ENCODE results near the gene ZGPAT. TPM values are rescaled to one million over a fixed set of nuclear protein-coding genes. Genes with fewer than 3 reads are reported as not detected.

The ZGPAT gene
- total and polyA plus RNA-seq, 7 donors = 18.5 to 44.9 (median 22.5) TPM

DNA sequence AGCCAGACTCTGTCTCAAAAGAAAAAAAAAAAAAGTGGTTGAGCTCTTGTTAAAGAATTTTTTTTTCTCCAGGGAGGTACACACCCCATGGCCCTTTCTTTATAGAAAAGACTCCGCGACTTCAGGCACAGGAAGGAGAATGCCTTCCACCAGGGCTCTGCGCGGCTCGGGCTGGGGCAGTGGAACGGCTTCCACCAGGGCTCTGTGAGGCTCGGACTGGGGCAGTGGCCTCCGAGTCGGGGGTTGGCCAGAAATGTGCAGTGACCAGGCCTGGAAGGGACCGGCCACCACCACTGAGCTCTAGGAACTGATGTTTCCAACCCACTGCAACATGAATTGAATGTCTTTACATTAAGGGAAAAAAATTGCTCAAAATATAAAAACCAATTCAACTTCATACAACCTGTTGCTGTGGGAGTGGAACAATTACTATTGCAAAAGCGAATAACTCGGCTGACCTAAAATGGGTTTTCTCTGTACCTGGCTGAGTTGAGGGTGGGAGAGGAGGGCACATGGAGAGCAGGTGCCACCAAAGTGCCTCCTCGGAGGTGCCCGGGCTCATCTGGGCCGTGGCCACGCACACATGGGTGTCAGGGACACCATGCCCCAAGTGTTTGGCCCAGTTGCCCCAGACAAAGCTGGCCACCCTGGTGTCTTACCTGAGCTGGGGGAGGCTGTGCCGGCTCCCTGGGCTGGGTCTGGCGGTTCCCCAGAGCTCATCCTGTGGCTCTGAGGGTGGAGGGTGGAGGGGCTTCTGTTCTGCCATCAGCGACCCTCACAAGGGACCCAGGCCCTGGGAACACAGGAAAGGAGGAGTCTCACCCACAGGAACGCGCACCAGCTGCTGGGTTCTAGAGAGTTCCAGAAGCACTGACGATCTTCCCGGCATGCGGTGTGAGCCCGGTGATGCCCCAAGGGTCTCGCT lies 61.0 kb downstream of the ZGPAT start:
- no peak for DNase-seq
- intact Hi-C loops (cut with DNase I) = no loop called here
- WGBS, 2 donors = 93% methylated on average over 26 of the region's 26 CpGs
- H3K27ac ChIP-seq = no peak overlapping the region
- TF ChIP-seq POLR2A (IDR thresholded peaks at IDR 0.05) (no peak), EP300 (IDR thresholded peaks at IDR 0.05) (no peak), POLR2AphosphoS5 (IDR thresholded peaks at IDR 0.05) (no peak)
- TF ChIP-seq, protein P1, sequence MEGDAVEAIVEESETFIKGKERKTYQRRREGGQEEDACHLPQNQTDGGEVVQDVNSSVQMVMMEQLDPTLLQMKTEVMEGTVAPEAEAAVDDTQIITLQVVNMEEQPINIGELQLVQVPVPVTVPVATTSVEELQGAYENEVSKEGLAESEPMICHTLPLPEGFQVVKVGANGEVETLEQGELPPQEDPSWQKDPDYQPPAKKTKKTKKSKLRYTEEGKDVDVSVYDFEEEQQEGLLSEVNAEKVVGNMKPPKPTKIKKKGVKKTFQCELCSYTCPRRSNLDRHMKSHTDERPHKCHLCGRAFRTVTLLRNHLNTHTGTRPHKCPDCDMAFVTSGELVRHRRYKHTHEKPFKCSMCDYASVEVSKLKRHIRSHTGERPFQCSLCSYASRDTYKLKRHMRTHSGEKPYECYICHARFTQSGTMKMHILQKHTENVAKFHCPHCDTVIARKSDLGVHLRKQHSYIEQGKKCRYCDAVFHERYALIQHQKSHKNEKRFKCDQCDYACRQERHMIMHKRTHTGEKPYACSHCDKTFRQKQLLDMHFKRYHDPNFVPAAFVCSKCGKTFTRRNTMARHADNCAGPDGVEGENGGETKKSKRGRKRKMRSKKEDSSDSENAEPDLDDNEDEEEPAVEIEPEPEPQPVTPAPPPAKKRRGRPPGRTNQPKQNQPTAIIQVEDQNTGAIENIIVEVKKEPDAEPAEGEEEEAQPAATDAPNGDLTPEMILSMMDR (IDR thresholded peaks at IDR 0.05) = no peak
- H3K4me1 ChIP-seq = no peaks in the 10 kb centered on the region
- peaks cover 0 to 6% (median 0%) of the 10 kb centered on the region in 4 donors for H3K36me3 ChIP-seq
- no peaks in the 10 kb centered on the region for H3K9me3 ChIP-seq
- H3K27me3 ChIP-seq = peaks cover 0 to 18% (median 2%) of the 10 kb centered on the region in 3 donors
- H3K4me3 ChIP-seq = no peak overlapping the region

DNA sequence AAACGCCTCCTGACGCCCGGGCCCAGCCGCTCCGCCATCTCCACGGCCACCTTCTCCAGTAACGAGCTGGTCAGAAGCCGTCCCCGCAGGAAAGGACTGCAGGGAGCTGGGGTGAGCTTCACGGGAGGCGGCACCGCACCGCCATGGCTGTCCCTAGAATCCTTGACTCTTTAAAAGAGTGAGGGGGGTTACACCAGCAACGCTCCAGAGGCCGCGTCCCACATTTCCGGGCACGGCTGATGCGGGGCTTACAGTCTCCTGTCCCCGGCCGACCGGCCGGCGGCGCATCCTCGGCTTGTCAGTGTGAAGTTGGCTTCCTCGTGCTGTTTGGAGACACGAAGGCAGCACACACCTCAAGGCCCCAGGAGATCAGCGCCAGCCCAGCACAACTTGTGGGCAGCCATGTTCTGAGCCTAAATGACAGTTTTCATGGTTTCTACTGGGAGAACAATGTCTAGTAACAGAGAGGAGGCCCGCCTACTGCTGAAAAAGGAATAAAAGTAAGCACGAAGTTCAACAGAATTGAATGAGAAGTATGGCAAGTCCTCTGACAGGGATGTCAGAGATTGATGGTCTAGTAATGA lies 62.1 kb downstream of the ZGPAT start:
- 93% methylated on average over 31 of the region's 31 CpGs for WGBS, 2 donors
- Histone ChIP-seq H3K4me1 (peaks cover 0 to 3% (median 1%) of the 10 kb centered on the region in 4 donors), H3K36me3 (peaks cover 0 to 6% (median 0%) of the 10 kb centered on the region in 4 donors), H3K27me3 (peaks cover 0 to 27% (median 2%) of the 10 kb centered on the region in 3 donors), H3K4me3 (no peak overlapping the region), H3K9me3 (no peaks in the 10 kb centered on the region), H3K27ac (no peak overlapping the region)
- DNase-seq = no peak
- intact Hi-C loops (cut with DNase I) = no loop called here
- TF ChIP-seq, protein P1 (IDR thresholded peaks at IDR 0.05) = no peak
- TF ChIP-seq EP300 (IDR thresholded peaks at IDR 0.05) (no peak), POLR2AphosphoS5 (IDR thresholded peaks at IDR 0.05) (no peak), POLR2A (IDR thresholded peaks at IDR 0.05) (no peak)

DNA sequence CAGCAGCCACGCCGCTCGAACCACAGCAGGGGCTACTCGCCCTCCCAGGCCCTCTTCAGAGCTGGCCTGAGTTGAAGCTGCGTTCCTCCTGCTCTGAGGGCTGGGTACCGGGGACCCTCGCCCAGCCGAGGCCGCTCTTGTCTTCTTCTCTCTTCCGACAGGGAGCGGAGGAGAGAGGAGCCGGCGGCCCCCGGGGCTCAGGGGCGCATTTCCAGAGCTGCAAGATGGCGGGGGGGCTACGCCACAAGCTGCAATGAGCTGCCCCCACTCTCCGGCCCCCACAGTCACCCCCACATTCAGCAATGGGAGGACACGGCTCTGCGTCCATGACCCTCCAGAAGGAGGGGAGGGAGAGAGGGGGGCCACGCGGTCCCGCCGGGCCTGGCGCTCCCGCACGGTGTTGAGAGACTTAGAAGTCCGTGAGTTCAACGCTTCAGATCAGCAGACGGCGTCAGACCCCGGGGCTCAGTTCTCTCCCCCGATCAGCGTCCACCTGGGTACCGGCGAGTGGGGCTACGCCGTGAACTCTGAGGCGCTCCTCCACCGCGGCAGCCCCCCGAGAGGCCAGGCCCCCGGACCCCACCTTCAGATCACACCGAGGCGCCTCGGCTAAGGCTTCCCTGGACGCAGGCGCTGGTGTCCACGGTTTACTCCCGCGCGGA lies 63.3 kb downstream of the ZGPAT start:
- Histone ChIP-seq H3K4me1 (peaks cover 0 to 9% (median 6%) of the 10 kb centered on the region in 4 donors), H3K4me3 (no peak overlapping the region), H3K36me3 (peaks cover 0 to 6% (median 0%) of the 10 kb centered on the region in 4 donors), H3K27ac (no peak overlapping the region), H3K9me3 (no peaks in the 10 kb centered on the region), H3K27me3 (peaks cover 0 to 32% (median 2%) of the 10 kb centered on the region in 3 donors)
- TF ChIP-seq POLR2A (IDR thresholded peaks at IDR 0.05) (no peak), POLR2AphosphoS5 (IDR thresholded peaks at IDR 0.05) (no peak), EP300 (IDR thresholded peaks at IDR 0.05) (no peak)
- TF ChIP-seq, protein P1 (IDR thresholded peaks at IDR 0.05) = no peak
- 92 to 93% methylated on average over 52 of the region's 52 CpGs for WGBS, 2 donors
- intact Hi-C loops (cut with DNase I) = no loop called here
- no peak for DNase-seq

DNA sequence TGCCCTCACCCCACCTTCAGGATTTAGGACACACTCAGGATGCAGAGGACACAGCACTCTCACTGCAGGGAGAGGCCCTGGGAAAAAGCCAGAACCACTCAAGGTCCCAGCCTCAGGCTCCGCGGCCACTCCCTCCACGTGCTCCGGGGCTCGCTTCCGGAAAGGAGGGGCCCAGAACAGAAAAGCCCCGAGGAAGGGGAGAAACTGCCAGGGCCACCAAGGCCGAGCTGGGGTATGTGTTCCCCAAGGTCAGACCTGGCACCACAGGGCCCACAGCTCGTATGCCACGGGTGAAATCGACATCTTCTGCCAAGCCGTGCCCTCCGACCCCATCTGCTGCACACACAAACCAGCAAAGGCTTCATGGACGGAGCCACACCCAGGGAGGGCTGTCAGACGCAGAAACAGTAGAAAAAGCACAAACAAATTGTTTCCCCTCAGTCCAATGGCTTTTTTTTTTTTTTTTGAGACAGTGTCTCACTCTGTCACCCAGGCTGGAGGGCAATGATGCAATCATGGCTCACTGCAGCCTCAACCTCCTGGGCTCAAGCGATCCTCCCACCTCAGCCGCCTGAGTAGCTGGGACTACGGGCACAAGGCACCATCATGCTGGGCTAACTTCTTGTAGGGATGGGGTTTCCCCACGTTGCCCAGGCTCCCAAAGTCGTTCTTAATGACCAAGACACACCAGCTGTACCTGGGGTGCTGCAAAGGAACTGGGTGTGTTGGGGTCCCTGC lies 65.1 kb downstream of the ZGPAT start:
- DNase-seq = no peak
- 34 to 75% methylated on average over 20 of the region's 20 CpGs for WGBS, 2 donors
- Histone ChIP-seq H3K4me1 (peaks cover 0 to 9% (median 6%) of the 10 kb centered on the region in 4 donors), H3K36me3 (no peaks in the 10 kb centered on the region), H3K27me3 (peaks cover 0 to 32% (median 2%) of the 10 kb centered on the region in 3 donors), H3K9me3 (no peaks in the 10 kb centered on the region), H3K4me3 (no peak overlapping the region), H3K27ac (no peak overlapping the region)
- intact Hi-C loops (cut with DNase I) = no loop called here
- no peak for TF ChIP-seq POLR2A (IDR thresholded peaks at IDR 0.05)
- TF ChIP-seq EP300 (IDR thresholded peaks at IDR 0.05) = no peak
- TF ChIP-seq POLR2AphosphoS5 (IDR thresholded peaks at IDR 0.05) = no peak
- TF ChIP-seq, protein P1 (IDR thresholded peaks at IDR 0.05) = no peak
